H1 (cell line): Measurements from ENCODE around the gene LTBR. TPM values are rescaled to one million over a fixed set of nuclear protein-coding genes. Genes with fewer than 3 reads are reported as not detected.
A peak's percentile ranks its signal among the peaks of the same experiment; 100 is the strongest.

ENCODE experiments used
- ATF3 ChIP-seq: IDR thresholded peaks from 2 replicates; pipeline ENCODE4 v1.6.1; 2011; ENCODE audit warnings: low read depth, mild to moderate bottlenecking, low read length; ENCODE audit not compliant: insufficient read depth
- CBX8 ChIP-seq: fragments of 300-800, 300-1000 bp; sonication (generic); IDR thresholded peaks from 2 replicates; pipeline ENCODE4 v1.7.1; 2016; ENCODE audit warnings: low read depth, low read length, borderline replicate concordance
- CEBPB ChIP-seq: IDR thresholded peaks from 2 replicates; pipeline ENCODE4 v1.6.1; 2012; ENCODE audit warnings: low read depth, low read length
- CHD2 ChIP-seq: IDR thresholded peaks from 2 replicates; pipeline ENCODE4 v1.6.1; 2012; ENCODE audit warnings: low read length, improper control_type of control experiment
- CREB1 ChIP-seq: IDR thresholded peaks from 2 replicates; pipeline ENCODE4 v1.6.1; 2012; ENCODE audit warnings: inconsistent platforms
- CTBP2 ChIP-seq: IDR thresholded peaks from 2 replicates; pipeline ENCODE4 v1.7.0; 2011; ENCODE audit warnings: borderline replicate concordance, mild to moderate bottlenecking, moderate library complexity, mixed read lengths, low read length; ENCODE audit not compliant: insufficient read depth, insufficient read length
- EGR1 ChIP-seq: IDR thresholded peaks from 2 replicates; pipeline ENCODE4 v1.6.1; 2011; ENCODE audit warnings: low read depth, low read length, borderline replicate concordance
- FOSL1 ChIP-seq: IDR thresholded peaks from 2 replicates; pipeline ENCODE4 v1.6.1; 2011; ENCODE audit warnings: mild to moderate bottlenecking, low read depth, low read length, moderate library complexity; ENCODE audit not compliant: insufficient read depth
- HDAC6 ChIP-seq: IDR thresholded peaks from one replicate; pipeline ENCODE4 v1.7.1; 2012; ENCODE audit warnings: low read depth, mild to moderate bottlenecking, inconsistent platforms, low read length, moderate library complexity
- KDM4A ChIP-seq: IDR thresholded peaks from one replicate; pipeline ENCODE4 v1.7.1; 2012; ENCODE audit warnings: low read depth, mild to moderate bottlenecking, moderate library complexity, low read length, inconsistent platforms; ENCODE audit not compliant: severe bottlenecking
- KDM5A ChIP-seq: fragments of 200-600 bp; IDR thresholded peaks from 2 replicates; pipeline ENCODE4 v1.7.1; 2012; ENCODE audit warnings: mild to moderate bottlenecking, low read length, inconsistent platforms, mixed read lengths
- MAFK ChIP-seq: IDR thresholded peaks from 2 replicates; pipeline ENCODE4 v1.6.1; 2012; ENCODE audit warnings: low read depth, mild to moderate bottlenecking, improper control_type of control experiment, low read length
- MAX ChIP-seq: IDR thresholded peaks from 2 replicates; pipeline ENCODE4 v1.6.1; 2012; ENCODE audit warnings: inconsistent platforms
- POU5F1 ChIP-seq: IDR thresholded peaks from 2 replicates; pipeline ENCODE4 v1.6.1; 2011; ENCODE audit warnings: low read depth, mild to moderate bottlenecking, low read length, moderate library complexity
- RBBP5 ChIP-seq: IDR thresholded peaks from 2 replicates; pipeline ENCODE4 v1.7.1; 2012; ENCODE audit warnings: low read depth, mild to moderate bottlenecking, inconsistent platforms, low read length, moderate library complexity, borderline replicate concordance
- RFX5 ChIP-seq: IDR thresholded peaks from 2 replicates; pipeline ENCODE4 v1.6.1; 2011; ENCODE audit warnings: low read depth, low read length, improper control_type of control experiment, borderline replicate concordance
- RXRA ChIP-seq: IDR thresholded peaks from 2 replicates; pipeline ENCODE4 v1.6.1; 2011; ENCODE audit warnings: low read depth, mild to moderate bottlenecking, low read length, moderate library complexity; ENCODE audit not compliant: insufficient read depth
- SP4 ChIP-seq: IDR thresholded peaks from 2 replicates; pipeline ENCODE4 v1.6.1; 2012; ENCODE audit warnings: low read length, inconsistent platforms
- SRF ChIP-seq: IDR thresholded peaks from 2 replicates; pipeline ENCODE4 v1.6.1; 2011; ENCODE audit warnings: mild to moderate bottlenecking, low read depth, low read length, moderate library complexity
- SUZ12 ChIP-seq: fragments of 200-600 bp; sonication (generic); IDR thresholded peaks from 2 replicates; pipeline ENCODE4 v1.6.1; 2012; ENCODE audit warnings: mild to moderate bottlenecking, inconsistent platforms, low read length, moderate library complexity, mixed read lengths
- TBP ChIP-seq: IDR thresholded peaks from 2 replicates; pipeline ENCODE4 v1.6.1; 2011; ENCODE audit warnings: low read depth, low read length, improper control_type of control experiment
- TCF12 ChIP-seq: IDR thresholded peaks from 2 replicates; pipeline ENCODE4 v1.6.1; 2011; ENCODE audit warnings: low read depth, mild to moderate bottlenecking, low read length
- ZNF274 ChIP-seq: IDR thresholded peaks from 2 replicates; pipeline ENCODE4 v1.7.0; 2012; ENCODE audit warnings: low read length, borderline replicate concordance; ENCODE audit errors: extremely low read depth
- polyA plus RNA-seq, 7 experiments: library from polyadenylated mRNA; depleted of rRNA in 3 of 7; stranded (reverse) in 5 of 7; unstranded in 2 of 7; fragments of >200 nt in 5 of 7; fragments of 200-250 nt in 2 of 7; gene quantifications; 1 replicate in 5 of 7; 2 replicates in 1 of 7; 4 replicates in 1 of 7; pipeline versions ENCODE4 v1.2.1 to v1.2.3, GENCODE V29; 2011 to 2013; ENCODE audit warnings: missing spikeins in 2 of 7, mixed read lengths in 2 of 7
- total RNA-seq: library from RNA; stranded (reverse); fragmentation: NEBNext Ultra II Directional; extraction: Animal tissue kit (Norgen Biotek cat#: 25700); gene quantifications from 2 replicates; pipeline ENCODE4 v1.2.1, GENCODE V29; 2021

LTBR gene
- total and polyA plus RNA-seq, 2 of the 8 experiments (the other 6 are each of a cell fraction or from before 2014, with no cell fraction given) = 5.1 to 6.3 TPM

- TF ChIP-seq ATF3 = no peak
- no peak for TF ChIP-seq RFX5
- TF ChIP-seq CBX8 = no peak
- no peak for TF ChIP-seq EGR1
- TF ChIP-seq SRF = no peak
- TF ChIP-seq TCF12 = 0 out of 2 replicates have a peak, but pooled peaks have one; percentile 57
- peak; percentile 20; the same call in 1 of the 2 replicates for TF ChIP-seq TBP
- no peak for TF ChIP-seq SP4
- TF ChIP-seq CREB1 = no peak
- TF ChIP-seq CEBPB = no peak
- no peak for TF ChIP-seq SUZ12
- no peak for TF ChIP-seq RBBP5
- no peak for TF ChIP-seq ZNF274
- TF ChIP-seq FOSL1 = no peak
- no peak for TF ChIP-seq POU5F1
- no peak for TF ChIP-seq KDM4A
- TF ChIP-seq HDAC6 = no peak
- no peak for TF ChIP-seq CHD2
- no peak for TF ChIP-seq RXRA
- TF ChIP-seq CTBP2 = no peak
- TF ChIP-seq MAX = peak; percentile 88
- TF ChIP-seq MAFK = no peak
- TF ChIP-seq KDM5A = no peak
These were observed 7.7 kb upstream of the LTBR start (continued) for GRCh38 chr12:6376079-6376869.
